ENCODE results near the gene PHF5A. TPM values are rescaled to one million over a fixed set of nuclear protein-coding genes. Genes with fewer than 3 reads are reported as not detected.
A peak's percentile ranks its signal among the peaks of the same experiment; 100 is the strongest.

Gene PHF5A
- total and polyA plus RNA-seq, 12 donors, result 18.2 to 50.8 (median 29.3) TPM

- no peaks in the 10 kb centered on the region for H3K27me3 ChIP-seq
- no peaks in the 10 kb centered on the region for H3K9me3 ChIP-seq (replicated peaks in 1 of 3)
- DNase-seq, result no peak
- H3K27ac ChIP-seq, result peak overlapping the region; percentile 55 to 91 (median 77)
- WGBS, 4 donors, result 77 to 95% (median 84%) methylated on average over 2 of the region's 2 CpGs
- H3K4me1 ChIP-seq (replicated peaks in 1 of 2), result peaks cover 34 to 49% of the 10 kb centered on the region in 2 donors
- H3K4me3 ChIP-seq, result no peak overlapping the region
- H3K36me3 ChIP-seq (replicated peaks in 1 of 2), result peaks cover 0 to 5% of the 10 kb centered on the region in 2 donors
- no peak for TF ChIP-seq POLR2A (IDR thresholded peaks at IDR 0.05)
- TF ChIP-seq, protein P1, sequence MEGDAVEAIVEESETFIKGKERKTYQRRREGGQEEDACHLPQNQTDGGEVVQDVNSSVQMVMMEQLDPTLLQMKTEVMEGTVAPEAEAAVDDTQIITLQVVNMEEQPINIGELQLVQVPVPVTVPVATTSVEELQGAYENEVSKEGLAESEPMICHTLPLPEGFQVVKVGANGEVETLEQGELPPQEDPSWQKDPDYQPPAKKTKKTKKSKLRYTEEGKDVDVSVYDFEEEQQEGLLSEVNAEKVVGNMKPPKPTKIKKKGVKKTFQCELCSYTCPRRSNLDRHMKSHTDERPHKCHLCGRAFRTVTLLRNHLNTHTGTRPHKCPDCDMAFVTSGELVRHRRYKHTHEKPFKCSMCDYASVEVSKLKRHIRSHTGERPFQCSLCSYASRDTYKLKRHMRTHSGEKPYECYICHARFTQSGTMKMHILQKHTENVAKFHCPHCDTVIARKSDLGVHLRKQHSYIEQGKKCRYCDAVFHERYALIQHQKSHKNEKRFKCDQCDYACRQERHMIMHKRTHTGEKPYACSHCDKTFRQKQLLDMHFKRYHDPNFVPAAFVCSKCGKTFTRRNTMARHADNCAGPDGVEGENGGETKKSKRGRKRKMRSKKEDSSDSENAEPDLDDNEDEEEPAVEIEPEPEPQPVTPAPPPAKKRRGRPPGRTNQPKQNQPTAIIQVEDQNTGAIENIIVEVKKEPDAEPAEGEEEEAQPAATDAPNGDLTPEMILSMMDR (IDR thresholded peaks at IDR 0.05), result no peak
- intact Hi-C loops (cut with DNase I), result no loop called here
These were observed 10.0 kb upstream of the PHF5A start for GRCh38 chr22:41478473-41478872.

GRCh38 chr22:41474872-41475451, 6.5 kb upstream of the PHF5A start:
- H3K36me3 ChIP-seq (replicated peaks in 1 of 2), result peaks cover 0 to 5% of the 10 kb centered on the region in 2 donors
- peaks cover 26 to 58% of the 10 kb centered on the region in 2 donors for H3K4me1 ChIP-seq (replicated peaks in 1 of 2)
- H3K4me3 ChIP-seq, result no peak overlapping the region
- H3K27ac ChIP-seq, result peak overlapping the region in 1 of 5 donors; percentile 1
- no peaks in the 10 kb centered on the region for H3K27me3 ChIP-seq
- intact Hi-C loops (cut with DNase I), result no loop called here
- no peaks in the 10 kb centered on the region for H3K9me3 ChIP-seq (replicated peaks in 1 of 3)
- TF ChIP-seq, protein P1 (IDR thresholded peaks at IDR 0.05), result no peak
- no peak for TF ChIP-seq POLR2A (IDR thresholded peaks at IDR 0.05)
- 76 to 83% (median 80%) methylated on average over 4 to 6 of the region's 6 CpGs for WGBS, 4 donors
- peak in 4 of 7 donors; percentile 38 to 57 (median 46) for DNase-seq

GRCh38 chr22:41471568-41471967, 3.1 kb upstream of the PHF5A start:
- WGBS, 4 donors, result 68 to 77% (median 70%) methylated on average over 2 of the region's 2 CpGs
- Histone ChIP-seq H3K4me1 (replicated peaks in 1 of 2) (peaks cover 18 to 62% of the 10 kb centered on the region in 2 donors), H3K9me3 (replicated peaks in 1 of 3) (no peaks in the 10 kb centered on the region), H3K27me3 (no peaks in the 10 kb centered on the region), H3K4me3 (no peak overlapping the region), H3K27ac (peak overlapping the region in 1 of 5 donors; percentile 24), H3K36me3 (replicated peaks in 1 of 2) (peaks cover 0 to 12% of the 10 kb centered on the region in 2 donors)
- intact Hi-C loops (cut with DNase I), result no loop called here
- TF ChIP-seq, protein P1 (IDR thresholded peaks at IDR 0.05), result no peak
- TF ChIP-seq POLR2A (IDR thresholded peaks at IDR 0.05), result peak in 1 of 2 donors; percentile 5
- no peak for DNase-seq

GRCh38 chr22:41470886-41471285, 2.4 kb upstream of the PHF5A start:
- Histone ChIP-seq H3K4me3 (no peak overlapping the region), H3K4me1 (replicated peaks in 1 of 2) (peaks cover 18 to 62% of the 10 kb centered on the region in 2 donors), H3K27ac (no peak overlapping the region), H3K27me3 (no peaks in the 10 kb centered on the region), H3K36me3 (replicated peaks in 1 of 2) (peaks cover 0 to 19% of the 10 kb centered on the region in 2 donors), H3K9me3 (replicated peaks in 1 of 3) (no peaks in the 10 kb centered on the region)
- no peak for DNase-seq
- TF ChIP-seq POLR2A (IDR thresholded peaks at IDR 0.05), result no peak
- TF ChIP-seq, protein P1 (IDR thresholded peaks at IDR 0.05), result no peak
- 70 to 83% (median 72%) methylated on average over 2 of the region's 2 CpGs for WGBS, 4 donors
- intact Hi-C loops (cut with DNase I), result no loop called here

All from adrenal gland (tissue), 12 donors.